GM19395 (cell line): ENCODE results near the gene RRP8.
A peak's percentile ranks its signal among the peaks of the same experiment; 100 is the strongest.

Experiments
- ATAC-seq: cut with Tn5 transposase; IDR thresholded peaks from one replicate; pipeline ENCODE4 v1.9.1; 2021; ENCODE audit warnings: mild to moderate bottlenecking, moderate library complexity; ENCODE audit not compliant: unreplicated experiment

The RRP8 gene

DNA sequence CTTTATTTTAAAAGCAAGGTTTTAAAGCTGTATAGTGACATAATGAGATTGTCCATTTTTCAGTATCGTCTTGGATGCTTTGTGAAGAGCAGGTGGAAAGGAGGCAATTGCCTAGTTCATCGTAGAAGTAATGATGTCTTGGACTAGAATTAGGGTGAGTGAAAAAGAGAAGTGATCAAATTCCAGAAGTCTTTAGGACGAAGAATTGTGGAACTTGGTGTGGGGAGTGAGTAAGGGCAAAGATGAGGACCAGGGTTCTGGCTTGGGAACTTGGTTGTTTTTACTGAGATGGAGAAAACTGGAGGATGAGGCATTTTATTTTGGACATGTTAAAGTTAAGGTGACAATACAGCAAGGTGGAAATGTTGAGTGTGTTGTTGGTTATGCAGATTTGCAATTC lies 1.4 kb upstream of the RRP8 start:
- no peak for ATAC-seq

DNA sequence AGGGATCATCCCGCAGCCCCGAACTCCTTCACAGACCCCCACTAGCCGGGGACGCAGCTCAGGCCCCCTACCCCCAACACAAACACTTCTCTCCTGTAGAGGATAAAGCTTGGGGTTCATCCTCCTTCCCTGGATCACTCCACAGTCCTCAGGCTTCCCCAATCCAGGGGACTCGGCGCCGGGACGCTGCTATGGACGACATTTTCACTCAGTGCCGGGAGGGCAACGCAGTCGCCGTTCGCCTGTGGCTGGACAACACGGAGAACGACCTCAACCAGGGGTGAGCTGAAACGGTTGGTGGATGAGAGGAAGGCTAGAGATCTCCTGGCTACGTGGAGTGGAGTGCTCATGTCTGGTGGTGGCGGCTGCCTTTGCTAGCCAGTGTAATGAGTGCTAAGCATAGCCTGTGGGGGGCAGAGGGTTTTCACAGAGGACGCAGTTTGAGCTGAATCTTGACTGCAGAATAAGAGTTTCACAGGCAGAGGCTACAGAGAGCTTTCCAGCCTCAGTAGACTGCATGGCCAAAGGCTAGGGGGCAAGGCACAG lies 738 bp upstream of the RRP8 start:
- peak; percentile 47 for ATAC-seq

DNA sequence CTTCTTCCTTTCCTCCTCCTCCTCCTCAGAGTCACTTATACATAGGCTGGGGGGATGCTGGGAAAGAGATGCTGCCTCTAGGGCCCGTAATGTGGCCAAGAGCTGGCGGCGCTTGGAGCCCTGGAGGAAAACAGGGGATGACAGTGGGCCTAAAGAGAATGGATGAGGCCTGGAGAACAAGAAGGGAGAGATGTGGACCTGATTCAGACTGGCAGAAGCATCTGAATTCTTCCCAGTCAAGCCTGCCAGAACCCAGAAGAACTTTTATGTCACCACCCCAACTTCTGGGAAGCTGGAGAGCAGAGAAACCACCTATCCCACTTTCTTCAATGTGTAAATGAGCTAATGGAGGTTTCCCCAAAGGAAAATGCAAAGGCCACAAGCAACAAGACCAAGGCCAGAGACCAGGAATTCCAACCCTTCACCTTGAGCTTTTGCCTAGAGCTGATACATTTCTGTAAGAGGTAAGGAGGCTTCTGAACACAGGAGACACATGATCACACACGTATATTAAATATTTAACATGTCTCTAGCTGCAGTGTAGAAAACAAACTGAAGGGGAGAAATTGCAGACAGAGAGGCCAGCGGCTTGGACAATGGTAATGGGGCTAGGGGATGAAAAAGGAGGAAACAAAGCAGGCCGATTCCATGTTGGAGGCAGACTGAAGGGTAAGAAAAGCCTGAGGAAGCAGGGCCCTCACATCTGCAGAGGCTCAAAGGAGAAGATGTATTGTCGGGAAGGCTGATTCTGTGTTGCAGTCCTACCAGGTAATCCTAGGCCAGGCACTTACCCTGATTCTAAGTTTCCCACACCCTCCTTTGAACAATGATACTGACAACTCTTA lies 1.1 kb downstream of the RRP8 start:
- ATAC-seq = no peak

DNA sequence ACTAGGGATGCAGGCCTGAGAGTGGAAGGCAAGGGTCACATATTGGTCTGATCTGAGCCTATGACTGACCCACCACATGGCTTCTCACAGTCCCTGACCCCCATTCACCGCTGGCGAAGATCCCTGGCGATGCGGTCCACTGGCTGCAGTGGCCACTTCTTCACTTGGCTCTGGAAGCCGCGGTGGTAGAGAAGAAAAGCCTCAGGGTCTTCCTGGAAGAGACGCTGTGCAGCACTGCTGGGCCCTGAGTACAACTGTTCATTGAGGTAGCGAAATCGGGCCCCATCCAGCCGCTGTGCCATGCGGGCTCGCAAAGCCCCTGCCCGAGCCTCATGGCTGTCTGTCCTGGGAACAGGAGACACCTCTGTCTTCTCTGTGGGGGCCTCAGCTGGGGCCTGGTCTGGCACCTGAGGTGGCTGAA lies 2.4 kb downstream of the RRP8 start:
- no peak for ATAC-seq

DNA sequence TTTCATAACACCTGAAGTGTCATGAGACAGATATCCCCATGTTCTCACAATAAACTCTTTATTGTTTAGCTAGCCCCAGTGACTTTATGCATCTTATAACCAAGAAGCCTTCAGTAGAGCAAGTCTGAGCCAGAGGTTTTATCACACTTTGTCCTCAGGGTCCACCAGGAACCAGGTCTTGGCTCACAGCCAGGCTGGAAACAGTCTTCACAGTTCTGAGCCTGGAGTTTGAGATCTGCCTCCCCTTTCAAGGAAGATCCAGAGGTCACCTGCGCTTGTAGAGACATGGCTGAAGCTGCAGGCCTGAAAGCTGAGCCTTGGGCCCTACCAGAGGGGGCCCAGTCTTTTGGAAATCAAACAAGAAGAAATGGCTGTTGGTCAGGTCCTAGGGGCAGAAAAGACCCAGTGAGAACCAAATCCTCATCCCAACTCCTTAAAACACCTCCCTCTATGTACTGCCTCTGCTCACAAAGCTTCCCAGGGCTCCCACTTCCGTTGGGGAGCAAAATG lies 3.5 kb downstream of the RRP8 start:
- no peak for ATAC-seq

DNA sequence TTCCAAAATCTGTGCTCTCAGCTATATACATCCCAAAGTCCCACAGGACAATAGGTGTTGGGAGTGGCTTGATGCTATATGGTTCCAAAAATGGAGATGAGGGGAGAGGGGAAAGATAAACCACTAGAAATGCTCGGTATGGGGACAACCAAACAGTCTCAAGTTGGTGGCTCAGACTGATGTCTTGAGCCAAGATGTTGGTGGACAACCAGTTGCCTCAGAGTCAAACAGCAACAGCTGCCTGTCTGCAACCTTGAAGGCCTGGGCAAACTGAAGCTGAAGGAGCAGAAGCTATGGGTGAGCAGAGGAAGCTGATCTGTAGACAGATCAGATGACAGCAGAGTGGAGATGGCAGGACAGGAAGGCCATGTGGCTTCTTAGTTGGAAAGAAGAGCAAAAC lies 4.0 kb downstream of the RRP8 start:
- ATAC-seq = no peak

DNA sequence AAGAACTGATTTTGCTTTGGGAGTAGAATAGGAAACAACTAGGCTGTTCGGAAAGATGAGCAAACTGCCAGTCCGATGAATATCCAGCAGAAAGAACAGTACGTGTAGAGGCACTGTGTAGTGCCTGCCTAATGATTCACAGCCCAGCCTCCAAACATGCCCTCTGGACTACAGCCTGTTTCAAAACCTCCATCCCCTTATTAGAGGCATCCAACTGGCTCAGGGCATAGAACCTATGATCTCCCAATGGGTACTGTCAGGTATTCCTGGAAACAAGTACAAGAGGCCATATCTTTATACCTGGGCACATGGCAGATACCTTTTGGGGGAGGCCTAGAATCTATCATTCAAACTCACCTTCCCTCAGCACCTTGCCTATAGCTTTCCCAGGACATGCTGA lies 4.9 kb downstream of the RRP8 start:
- ATAC-seq = no peak

- no peak for ATAC-seq
These were observed 7.1 kb downstream of the RRP8 start for GRCh38 chr11:6596239-6596877.

- no peak for ATAC-seq
These were observed 9.2 kb downstream of the RRP8 start for GRCh38 chr11:6594142-6594768.

GRCh38 chr11:6588018-6588417 lies 15.4 kb downstream of the RRP8 start:
- no peak for ATAC-seq

DNA sequence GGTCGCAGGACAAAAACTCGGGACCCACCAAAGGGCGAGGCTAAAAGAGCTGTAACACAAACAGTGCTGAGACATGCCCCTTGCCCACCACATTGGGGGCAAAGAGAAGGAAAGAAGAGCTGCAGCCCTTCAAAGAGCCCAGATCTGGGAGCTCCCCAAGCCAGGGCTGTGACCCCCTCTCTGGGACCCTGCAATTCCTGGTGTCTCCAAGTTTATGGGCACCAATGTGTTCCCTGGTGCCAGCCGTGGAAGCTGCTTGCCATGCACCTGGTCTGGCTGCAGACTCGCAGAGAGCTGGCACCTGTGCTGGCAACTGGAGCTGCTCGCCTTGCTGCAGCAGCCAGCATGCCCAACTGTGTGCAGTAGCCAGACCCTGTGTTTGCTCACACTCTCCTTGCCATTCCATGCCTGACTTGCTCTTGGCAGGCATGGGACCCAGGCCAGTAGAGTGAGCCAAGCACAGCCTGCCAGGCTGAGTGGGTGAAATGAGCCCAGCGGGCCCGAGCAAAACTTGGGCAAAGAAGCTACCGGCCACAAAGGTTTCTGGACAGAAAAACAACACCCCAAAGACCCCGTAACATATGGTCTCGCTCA lies 16.0 kb downstream of the RRP8 start:
- ATAC-seq = no peak

DNA sequence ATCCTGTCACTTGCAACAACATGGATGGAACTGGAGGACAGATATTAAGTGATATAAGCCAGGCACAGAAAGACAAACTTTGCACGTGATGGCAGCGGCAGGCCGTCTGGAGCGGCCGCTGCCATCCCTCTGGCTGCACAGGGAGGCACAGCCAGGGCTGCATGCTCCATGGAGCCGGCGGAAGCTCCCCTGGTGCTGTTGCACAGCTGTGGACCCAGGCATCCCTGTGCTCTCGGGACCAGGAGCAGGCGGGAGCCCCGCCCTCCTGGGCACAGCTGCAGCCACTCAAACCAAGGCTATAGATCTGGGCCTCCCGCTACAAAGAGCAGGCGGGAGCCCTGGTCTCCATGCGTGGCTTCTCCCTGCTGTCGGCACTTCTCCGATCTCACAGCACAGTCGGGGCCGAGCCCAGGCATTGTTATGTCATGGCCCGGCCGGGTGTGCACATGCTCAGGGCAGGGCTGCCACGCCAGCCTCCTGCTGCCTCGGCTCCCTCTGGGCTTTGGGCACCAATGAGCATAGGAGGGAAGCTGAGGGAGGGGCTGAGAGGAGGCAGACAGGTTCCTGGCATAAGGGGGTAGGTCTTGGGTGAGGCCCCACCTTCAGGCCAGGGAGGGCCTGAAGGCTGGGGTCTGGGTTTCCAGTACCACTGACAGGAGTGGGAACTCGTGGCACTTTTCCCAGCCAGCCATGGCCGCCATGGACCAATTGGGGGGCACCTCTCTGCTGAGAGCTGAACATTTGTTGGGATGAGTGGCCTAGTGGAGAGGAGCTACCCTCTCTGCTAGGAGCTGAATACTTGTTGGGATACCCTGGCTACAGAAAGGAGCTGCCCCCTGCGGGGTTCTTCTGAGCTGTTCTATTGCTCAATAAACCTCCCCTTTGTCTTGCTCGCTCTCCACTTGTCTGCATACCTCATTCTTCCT lies 16.7 kb downstream of the RRP8 start:
- ATAC-seq = no peak

- no peak for ATAC-seq
These were observed 18.9 kb downstream of the RRP8 start for GRCh38 chr11:6584528-6584927.

DNA sequence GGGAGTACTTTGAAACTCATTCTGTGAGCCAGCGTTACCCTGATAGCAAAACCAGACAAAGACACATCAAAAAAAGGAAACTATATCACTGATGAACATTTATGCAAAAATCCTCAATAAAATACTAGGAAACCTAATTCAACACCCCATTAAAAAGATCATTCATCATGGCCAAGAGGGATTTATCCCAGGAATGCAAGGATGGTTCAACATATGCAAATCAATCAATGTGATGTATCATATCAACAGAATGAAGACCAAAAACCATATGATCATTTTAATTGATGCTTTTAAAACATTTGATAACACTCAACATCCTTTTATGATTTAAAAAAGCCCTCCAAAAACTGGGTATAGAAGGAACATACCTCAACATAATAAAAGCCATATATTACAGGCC lies 19.8 kb downstream of the RRP8 start:
- no peak for ATAC-seq

- no peak for ATAC-seq
These were observed 23.7 kb downstream of the RRP8 start for GRCh38 chr11:6579681-6580080.

DNA sequence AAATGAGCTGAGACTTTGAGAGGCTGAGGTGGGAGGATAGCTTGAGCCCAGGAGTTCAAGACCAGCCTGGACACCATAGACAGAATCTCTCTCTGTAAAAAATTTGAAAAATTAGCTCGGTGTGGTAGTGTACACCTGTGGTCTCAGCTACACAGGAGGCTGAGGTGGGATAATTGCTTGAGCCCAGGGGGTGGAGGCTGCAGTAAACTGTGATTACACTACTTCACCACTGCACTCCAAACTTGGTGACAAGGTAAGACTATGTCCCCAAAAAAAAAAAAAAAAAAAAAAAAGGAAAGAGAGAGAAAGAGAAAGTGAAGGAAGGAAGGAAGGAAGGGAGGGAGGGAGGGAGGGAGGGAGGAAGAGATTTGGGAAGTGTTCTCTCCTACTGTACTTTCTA lies 25.3 kb downstream of the RRP8 start:
- no peak for ATAC-seq

GRCh38 chr11:6576471-6577373 lies 26.7 kb downstream of the RRP8 start:
- ATAC-seq = no peak

DNA sequence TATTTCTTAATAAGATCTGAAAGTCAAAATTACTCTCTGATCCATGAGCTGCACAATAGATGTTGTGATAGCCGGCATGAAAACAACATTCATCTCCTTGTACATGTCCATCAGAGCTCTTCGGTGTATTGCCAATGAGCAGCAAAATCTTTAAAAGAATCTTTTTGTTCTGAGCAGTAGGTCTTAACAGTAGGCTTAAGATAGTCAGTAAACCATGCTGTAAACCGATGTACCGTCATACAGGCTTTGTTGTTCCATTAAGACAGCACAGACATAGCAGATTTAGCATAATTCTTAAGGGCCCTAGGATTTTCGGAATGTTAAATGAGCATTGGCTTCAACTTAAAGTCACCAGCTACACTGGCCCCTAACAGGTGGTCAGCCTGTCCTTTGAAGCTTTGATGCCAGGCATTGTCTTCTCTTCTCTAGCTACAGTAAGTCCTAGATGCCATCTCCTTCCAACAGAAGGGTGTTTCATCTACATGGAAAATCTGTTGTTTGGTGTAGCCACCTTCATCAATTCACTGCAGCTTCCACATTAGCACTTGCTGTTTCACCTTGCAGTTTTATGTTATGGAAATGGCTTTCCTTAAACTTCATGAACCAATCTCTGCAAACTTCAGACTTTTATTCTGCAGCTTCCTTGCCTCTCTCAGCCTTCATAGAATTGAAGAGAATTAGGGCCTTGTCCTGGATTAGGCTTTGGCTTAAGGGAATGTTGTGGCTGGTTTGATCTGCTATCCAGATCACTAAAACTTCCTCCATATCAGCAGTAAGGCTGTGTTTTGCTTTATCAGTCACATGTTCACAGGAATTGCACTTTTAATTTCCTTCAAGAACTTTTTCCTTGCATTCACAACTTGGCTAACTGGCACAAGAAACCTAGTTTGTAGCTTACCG lies 28.4 kb downstream of the RRP8 start:
- no peak for ATAC-seq
